ENCODE measurements around the gene NCAN. TPM values are rescaled to one million over a fixed set of nuclear protein-coding genes. Genes with fewer than 3 reads are reported as not detected.

Gene NCAN
- polyA plus RNA-seq, 3 donors, result not detected

- no peak overlapping the region for H2AFZ ChIP-seq (ENCODE audit: insufficient read depth, low read depth, low read length, poor library complexity, severe bottlenecking)
- H3K36me3 Mint-ChIP-seq, result peaks cover 33 to 47% of the 10 kb centered on the region in 2 donors
- WGBS (ENCODE audit: insufficient coverage), result 100% methylated on average over 3 of the region's 5 CpGs
- peaks cover 36% of the 10 kb centered on the region for H3K4me1 Mint-ChIP-seq
- H3K4me3 ChIP-seq (replicated peaks in 1 of 3; ENCODE audit: low read depth in 2 of 3, low read length in 3 of 3), result no peak overlapping the region
- no peaks in the 10 kb centered on the region for H3K27me3 ChIP-seq (ENCODE audit: control insufficient read depth in 2 of 2, insufficient read depth in 2 of 2, low read length in 2 of 2)
- DNase-seq, result no peak
- H3K9me3 ChIP-seq (replicated peaks in 1 of 2; ENCODE audit: control insufficient read depth in 1 of 2, insufficient read depth in 1 of 2, low read length in 2 of 2), result peaks cover 0 to 4% of the 10 kb centered on the region in 2 donors
- H3K4me2 ChIP-seq (replicated peaks; ENCODE audit: extremely low read depth, low read length, poor library complexity, severe bottlenecking), result peak overlapping the region; percentile 90
- H3K79me2 ChIP-seq (ENCODE audit: insufficient read depth, low read length), result peaks cover 45% of the 10 kb centered on the region
- H3K27ac Mint-ChIP-seq, result peak overlapping the region; percentile 20 to 99 (median 40)
- peaks cover 0 to 2% (median 0%) of the 10 kb centered on the region in 7 donors for H3K9me3 Mint-ChIP-seq
- H3K36me3 ChIP-seq (replicated peaks in 1 of 2; ENCODE audit: control insufficient read depth in 1 of 2, insufficient read depth in 2 of 2, low read length in 2 of 2), result peaks cover 21 to 29% of the 10 kb centered on the region in 2 donors
- H3K27me3 Mint-ChIP-seq (ENCODE audit: low read depth in 3 of 3), result peaks cover 0 to 2% (median 0%) of the 10 kb centered on the region in 3 donors
- TF ChIP-seq CTCF (IDR thresholded peaks at IDR 0.05), result no peak
- intact Hi-C loops (cut with micrococcal nuclease), result loop anchor here (5.0 to 10.0 kb wide), 2 partner anchors 128 to 131 kb away; partner anchors contain the start of genes MAU2 (in 2 of the 2) and SUGP1 (in 2 of the 2)
- H3K27ac ChIP-seq (ENCODE audit: low read depth in 1 of 2, low read length in 2 of 2), result no peak overlapping the region
- H3K9ac ChIP-seq (ENCODE audit: insufficient read depth, low read length, poor library complexity, severe bottlenecking), result no peak overlapping the region
- H3K4me1 ChIP-seq (ENCODE audit: control insufficient read depth in 1 of 2, insufficient read depth in 2 of 2, low read length in 2 of 2), result peaks cover 24 to 41% of the 10 kb centered on the region in 2 donors
- H3K4me3 Mint-ChIP-seq, result peak overlapping the region in 1 of 2 donors; percentile 4
- peaks cover 19% of the 10 kb centered on the region for H4K20me1 ChIP-seq (ENCODE audit: insufficient read depth, low read length)
Observed at GRCh38 chr19:19193926-19194325, 17.8 kb upstream of the NCAN start.

GRCh38 chr19:19201697-19202630, 9.8 kb upstream of the NCAN start:
- H3K4me1 ChIP-seq (ENCODE audit: control insufficient read depth in 1 of 2, insufficient read depth in 2 of 2, low read length in 2 of 2), result peaks cover 11 to 19% of the 10 kb centered on the region in 2 donors
- H3K4me2 ChIP-seq (replicated peaks; ENCODE audit: extremely low read depth, low read length, poor library complexity, severe bottlenecking), result peak overlapping the region; percentile 91
- peaks cover 18% of the 10 kb centered on the region for H3K4me1 Mint-ChIP-seq
- peaks cover 15% of the 10 kb centered on the region for H3K79me2 ChIP-seq (ENCODE audit: insufficient read depth, low read length)
- TF ChIP-seq CTCF (IDR thresholded peaks at IDR 0.05), result no peak
- DNase-seq, result no peak
- H3K27me3 ChIP-seq (ENCODE audit: control insufficient read depth in 2 of 2, insufficient read depth in 2 of 2, low read length in 2 of 2), result no peaks in the 10 kb centered on the region
- H2AFZ ChIP-seq (ENCODE audit: insufficient read depth, low read depth, low read length, poor library complexity, severe bottlenecking), result no peak overlapping the region
- intact Hi-C loops (cut with micrococcal nuclease), result no loop called here
- H3K4me3 ChIP-seq (replicated peaks in 1 of 3; ENCODE audit: low read depth in 2 of 3, low read length in 3 of 3), result peak overlapping the region in 2 of 3 experiments; percentile 79 to 94
- H3K9me3 ChIP-seq (replicated peaks in 1 of 2; ENCODE audit: control insufficient read depth in 1 of 2, insufficient read depth in 1 of 2, low read length in 2 of 2), result no peaks in the 10 kb centered on the region
- H3K9ac ChIP-seq (ENCODE audit: insufficient read depth, low read length, poor library complexity, severe bottlenecking), result no peak overlapping the region
- H3K27ac Mint-ChIP-seq, result peak overlapping the region in 5 of 7 donors; percentile 15 to 89 (median 43)
- H3K36me3 Mint-ChIP-seq, result peaks cover 25 to 48% of the 10 kb centered on the region in 2 donors
- peak overlapping the region in 1 of 2 donors; percentile 87 for H3K27ac ChIP-seq (ENCODE audit: low read depth in 1 of 2, low read length in 2 of 2)
- H3K9me3 Mint-ChIP-seq, result peaks cover 0 to 9% (median 0%) of the 10 kb centered on the region in 7 donors
- H3K36me3 ChIP-seq (replicated peaks in 1 of 2; ENCODE audit: control insufficient read depth in 1 of 2, insufficient read depth in 2 of 2, low read length in 2 of 2), result peaks cover 25 to 37% of the 10 kb centered on the region in 2 donors
- no peaks in the 10 kb centered on the region for H4K20me1 ChIP-seq (ENCODE audit: insufficient read depth, low read length)
- peaks cover 5 to 11% (median 7%) of the 10 kb centered on the region in 3 donors for H3K27me3 Mint-ChIP-seq (ENCODE audit: low read depth in 3 of 3)
- 89% methylated on average over 9 of the region's 19 CpGs for WGBS (ENCODE audit: insufficient coverage)
- peak overlapping the region in 1 of 2 donors; percentile 86 for H3K4me3 Mint-ChIP-seq
